ENCODE results near the gene FTO. TPM values are rescaled to one million over a fixed set of nuclear protein-coding genes. Genes with fewer than 3 reads are reported as not detected.

The FTO gene
- total RNA-seq, 1 donor from 2014 or later: 50.2 TPM

- H3K27me3 ChIP-seq: no peaks in the 10 kb centered on the region
- no peak for TF ChIP-seq CTCF (IDR thresholded peaks at IDR 0.05)
- no peak overlapping the region for H3K27ac ChIP-seq
- H3K4me3 ChIP-seq: no peak overlapping the region
- no peaks in the 10 kb centered on the region for H3K36me3 ChIP-seq
- intact Hi-C loops (cut with DNase I): no loop called here
- H3K9me3 ChIP-seq: no peaks in the 10 kb centered on the region
- H3K4me1 ChIP-seq: no peaks in the 10 kb centered on the region
- DNase-seq (ENCODE audit: low spot score in 2 of 2): no peak
Measured at GRCh38 chr16:54160252-54160860, 456.4 kb downstream of the FTO start.

- H3K4me3 ChIP-seq: no peak overlapping the region
Measured at GRCh38 chr16:54160939-54161897, 457.3 kb downstream of the FTO start.

GRCh38 chr16:54163197-54163843 lies 459.4 kb downstream of the FTO start:
- Histone ChIP-seq H3K36me3 (no peaks in the 10 kb centered on the region), H3K27me3 (no peaks in the 10 kb centered on the region), H3K4me3 (no peak overlapping the region), H3K4me1 (no peaks in the 10 kb centered on the region), H3K9me3 (no peaks in the 10 kb centered on the region), H3K27ac (no peak overlapping the region)
- intact Hi-C loops (cut with DNase I): no loop called here
- TF ChIP-seq CTCF (IDR thresholded peaks at IDR 0.05): no peak
- DNase-seq (ENCODE audit: low spot score in 2 of 2): no peak

More at GRCh38 chr16:54160939-54161897, 457.3 kb downstream of the FTO start:
- Histone ChIP-seq H3K27ac (no peak overlapping the region), H3K4me1 (no peaks in the 10 kb centered on the region), H3K36me3 (no peaks in the 10 kb centered on the region), H3K27me3 (no peaks in the 10 kb centered on the region), H3K9me3 (no peaks in the 10 kb centered on the region)
- no peak for TF ChIP-seq CTCF (IDR thresholded peaks at IDR 0.05)
- intact Hi-C loops (cut with DNase I): no loop called here
- no peak for DNase-seq (ENCODE audit: low spot score in 2 of 2)

GRCh38 chr16:54164789-54165173 lies 460.8 kb downstream of the FTO start:
- Histone ChIP-seq H3K4me3 (no peak overlapping the region), H3K4me1 (no peaks in the 10 kb centered on the region), H3K9me3 (no peaks in the 10 kb centered on the region), H3K27me3 (no peaks in the 10 kb centered on the region), H3K27ac (no peak overlapping the region), H3K36me3 (no peaks in the 10 kb centered on the region)
- no peak for DNase-seq (ENCODE audit: low spot score in 2 of 2)
- no peak for TF ChIP-seq CTCF (IDR thresholded peaks at IDR 0.05)
- intact Hi-C loops (cut with DNase I): no loop called here

- Histone ChIP-seq H3K27ac (no peak overlapping the region), H3K27me3 (no peaks in the 10 kb centered on the region), H3K9me3 (no peaks in the 10 kb centered on the region), H3K4me1 (no peaks in the 10 kb centered on the region), H3K36me3 (no peaks in the 10 kb centered on the region), H3K4me3 (no peak overlapping the region)
- intact Hi-C loops (cut with DNase I): no loop called here
- no peak for TF ChIP-seq CTCF (IDR thresholded peaks at IDR 0.05)
- DNase-seq (ENCODE audit: low spot score in 2 of 2): no peak
Measured at GRCh38 chr16:54165174-54165911, 461.4 kb downstream of the FTO start.
